Ovary (tissue), 9 donors: ENCODE data around the gene NPAS2. TPM values are rescaled to one million over a fixed set of nuclear protein-coding genes. Genes with fewer than 3 reads are reported as not detected.

Experiments used
- DNase-seq, 5 donors: peaks; one replicate each; pipeline ENCODE4 v3.0.0-alpha.2; 2019 to 2020
- H3K27ac ChIP-seq, 2 donors: fragments of 200-600 bp; one replicate each; pipeline versions ENCODE4 v1.5.1 to v1.8.0; 2019 to 2022
- H3K27me3 ChIP-seq: fragments of 200-600 bp; one replicate; pipeline ENCODE4 v1.8.0; 2022
- H3K36me3 ChIP-seq: fragments of 200-600 bp; sonication (generic); one replicate; pipeline ENCODE4 v1.5.1; 2019
- H3K4me1 ChIP-seq: one replicate; pipeline ENCODE4 v1.8.1; 2013; ENCODE audit warnings: mild to moderate bottlenecking, moderate library complexity; ENCODE audit not compliant: insufficient read depth
- H3K4me3 ChIP-seq: fragments of 200-600 bp; sonication (generic); one replicate; pipeline ENCODE4 v1.5.1; 2017
- H3K9me3 ChIP-seq, 2 donors: fragments of 200-600 bp in 1 of 2; sonication (generic) in 1 of 2; one replicate each; pipeline versions ENCODE4 v1.5.1 to v1.8.1; 2013 to 2019; ENCODE audit warnings: mild to moderate bottlenecking in 1 of 2, moderate library complexity in 1 of 2
- CTCF ChIP-seq, 3 donors: fragments of 450-650 bp in 2 of 3; fragments of 200-600 bp in 1 of 3; IDR thresholded peaks; one replicate each; pipeline versions ENCODE4 v1.5.1 to v1.8.0; 2016 to 2022; ENCODE audit warnings: antibody characterized with exemption in 3 of 3, mild to moderate bottlenecking in 1 of 3
- EP300 ChIP-seq: sonication (generic); formaldehyde crosslinking; IDR thresholded peaks from one replicate; pipeline ENCODE4 v1.6.1; 2017; ENCODE audit warnings: antibody characterized with exemption
- POLR2A ChIP-seq: fragments of 450-650 bp; IDR thresholded peaks from one replicate; pipeline ENCODE4 v1.6.1; 2017; ENCODE audit warnings: antibody characterized with exemption, mild to moderate bottlenecking, moderate library complexity
- whole genome bisulfite sequencing, 3 donors: extraction: QIAGEN DNeasy Blood & Tissue Kit in 1 of 3; methylation state at CpG; one replicate each; pipeline versions ENCODE4 v1.1.5 to v1.1.7; 2013 to 2017; 5-methylcytosine and 5-hydroxymethylcytosine counted together
- intact Hi-C, 4 donors: fragments of 100-400 bp; cut with DNase I; formaldehyde crosslinking; loops; one replicate each; pipeline versions ENCODE4 v1.11.0 to v1.15.1; 2022 to 2023
- polyA plus RNA-seq, 2 donors: library from polyadenylated mRNA; stranded (reverse); fragments of 200-250 nt in 1 of 2; fragments of 350-450 nt in 1 of 2; fragmentation: Illumina TruSeq in 1 of 2; extraction: RNeasy Lipid Tissue Mini Kit (QIAGEN cat#74804) in 1 of 2; gene quantifications; one replicate each; pipeline ENCODE4 v1.2.3, GENCODE V29; 2013 to 2014
- total RNA-seq, 7 donors: library from RNA; depleted of rRNA in 2 of 7; stranded (reverse); fragments of >200 nt in 2 of 7; fragmentation: NEBNext Ultra II Directional in 3 of 7; extraction: Animal tissue kit (Norgen Biotek cat#: 25700) in 3 of 7; gene quantifications; one replicate each; pipeline versions ENCODE4 v1.1.0 to v1.2.4, GENCODE V29; 2016 to 2023
- donor health status: DM: no; HTN: no; CAD: no; lungs with moderate emphysema.
- donor health status: DM: no; HTN: no; CAD: no.
- donor health status: Bipolar disorder and iron deficiency.
- donor health status: DM: yes; HTN: yes; CAD: no.
- donor health status: DM: no; HTN: no; CAD: no.
- donor health status: DM: yes; HTN: yes; CAD: no.

Gene NPAS2
- total and polyA plus RNA-seq, 9 donors, result 1.6 to 20.6 (median 7.3) TPM

GRCh38 chr2:100808582-100808981 is 11.4 kb upstream of the NPAS2 start:
- Histone ChIP-seq H3K4me1 (no peaks in the 10 kb centered on the region), H3K27ac (no peak overlapping the region), H3K36me3 (no peaks in the 10 kb centered on the region), H3K4me3 (no peak overlapping the region), H3K9me3 (no peaks in the 10 kb centered on the region), H3K27me3 (no peaks in the 10 kb centered on the region)
- 84 to 97% (median 96%) methylated on average over 4 of the region's 4 CpGs for WGBS, 3 donors
- intact Hi-C loops, result no loop called here
- DNase-seq, result no peak
- TF ChIP-seq CTCF (IDR thresholded peaks at IDR 0.05), result no peak
- no peak for TF ChIP-seq POLR2A
- no peak for TF ChIP-seq EP300

DNA sequence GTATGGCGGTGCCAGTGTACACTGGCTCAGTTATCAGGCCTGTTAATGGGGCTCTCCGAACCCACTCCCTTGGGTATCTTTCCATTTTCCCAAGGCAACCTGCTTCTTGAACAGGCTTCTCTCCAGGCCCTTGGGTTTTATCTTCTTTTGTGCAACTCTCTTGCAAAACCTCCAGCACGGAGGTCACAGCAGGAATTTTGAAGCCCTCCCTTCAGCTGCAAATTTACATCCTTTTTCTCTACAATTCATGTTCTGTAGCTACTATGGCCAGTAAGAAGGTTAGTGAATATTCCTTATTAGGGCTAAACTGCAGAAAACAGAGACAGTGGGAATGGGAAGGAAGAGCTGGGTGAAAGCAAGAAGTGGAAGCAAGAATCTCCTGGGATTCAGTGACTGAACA is 10.4 kb upstream of the NPAS2 start:
- DNase-seq, result no peak
- Histone ChIP-seq H3K4me3 (no peak overlapping the region), H3K36me3 (no peaks in the 10 kb centered on the region), H3K27me3 (no peaks in the 10 kb centered on the region), H3K4me1 (no peaks in the 10 kb centered on the region), H3K27ac (no peak overlapping the region), H3K9me3 (no peaks in the 10 kb centered on the region)
- TF ChIP-seq EP300 (no peak), CTCF (IDR thresholded peaks at IDR 0.05) (no peak), POLR2A (no peak)
- intact Hi-C loops, result no loop called here
- 58 to 74% (median 72%) methylated on average over 3 of the region's 3 CpGs for WGBS, 3 donors

DNA sequence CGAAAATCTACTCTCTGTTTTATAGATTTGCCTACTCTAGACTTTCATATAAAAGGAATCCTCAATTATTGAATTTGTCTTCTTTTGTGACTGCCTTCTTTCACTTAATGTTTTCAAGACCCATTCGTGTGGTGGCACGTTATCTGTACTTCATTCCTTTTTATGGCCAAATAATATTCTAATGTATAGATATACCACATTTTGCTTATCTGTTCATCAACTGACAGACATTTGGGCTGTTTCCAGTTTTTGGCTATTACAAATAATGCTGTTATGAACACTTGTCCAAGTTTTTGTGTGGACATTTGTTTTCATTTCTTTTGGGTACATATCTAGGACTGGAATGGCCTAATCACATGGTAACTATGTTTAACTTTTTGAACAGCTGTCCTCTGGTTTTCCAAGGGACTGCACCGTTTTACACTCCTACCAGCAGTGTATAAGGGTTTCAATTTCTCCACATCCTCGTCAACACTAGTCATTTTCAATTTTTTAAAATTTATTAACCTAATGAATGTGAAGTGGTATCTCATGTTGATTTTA is 9.3 kb upstream of the NPAS2 start:
- Histone ChIP-seq H3K9me3 (no peaks in the 10 kb centered on the region), H3K27me3 (no peaks in the 10 kb centered on the region), H3K4me1 (no peaks in the 10 kb centered on the region), H3K36me3 (no peaks in the 10 kb centered on the region), H3K27ac (no peak overlapping the region), H3K4me3 (no peak overlapping the region)
- no peak for DNase-seq
- TF ChIP-seq EP300 (no peak), CTCF (IDR thresholded peaks at IDR 0.05) (no peak), POLR2A (no peak)
- 68 to 76% (median 72%) methylated on average over 5 of the region's 5 CpGs for WGBS, 3 donors
- intact Hi-C loops, result no loop called here

DNA sequence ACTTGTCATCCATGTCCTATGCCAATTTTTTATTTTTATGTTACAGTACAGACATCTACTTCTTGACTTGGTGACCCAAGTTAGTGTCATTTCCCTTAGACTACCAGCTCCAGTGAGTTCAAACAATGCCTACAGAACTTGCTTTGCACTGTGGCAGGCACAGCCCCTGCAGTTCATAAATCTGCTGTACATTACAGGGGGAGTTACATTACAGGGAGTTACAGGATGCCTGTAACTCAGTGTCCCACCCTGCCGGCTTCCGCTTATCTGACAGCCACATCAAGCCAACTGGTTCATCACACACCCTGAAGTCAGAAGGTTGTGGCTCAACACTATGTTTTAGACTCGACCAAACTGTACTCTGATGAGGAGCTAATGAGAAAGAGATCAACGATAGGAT is 7.8 kb upstream of the NPAS2 start:
- Histone ChIP-seq H3K27me3 (no peaks in the 10 kb centered on the region), H3K4me3 (no peak overlapping the region), H3K36me3 (no peaks in the 10 kb centered on the region), H3K4me1 (no peaks in the 10 kb centered on the region), H3K27ac (no peak overlapping the region), H3K9me3 (no peaks in the 10 kb centered on the region)
- intact Hi-C loops, result no loop called here
- TF ChIP-seq CTCF (IDR thresholded peaks at IDR 0.05) (no peak), EP300 (no peak), POLR2A (no peak)
- 75 to 88% (median 87%) methylated on average over 4 of the region's 4 CpGs for WGBS, 3 donors
- DNase-seq, result no peak

DNA sequence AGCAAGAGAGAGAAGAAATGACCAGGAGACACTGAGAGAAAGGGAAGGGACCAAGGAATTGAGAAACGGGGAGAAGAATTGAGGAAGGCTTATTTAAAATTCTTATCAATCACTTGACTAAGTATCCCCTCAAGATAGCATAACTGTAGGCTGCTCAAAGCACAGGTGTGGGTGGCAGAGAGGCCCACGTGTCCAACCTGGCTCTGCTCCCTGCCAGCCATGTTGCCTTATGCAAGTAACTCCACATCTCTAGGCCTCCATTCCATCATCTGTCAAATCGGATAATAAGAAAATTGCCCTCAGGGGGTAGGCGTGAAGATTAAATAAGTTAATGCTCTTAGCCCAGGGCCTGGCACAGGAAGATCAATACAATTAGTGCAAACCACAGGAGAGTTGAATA is 7.4 kb upstream of the NPAS2 start:
- Histone ChIP-seq H3K36me3 (no peaks in the 10 kb centered on the region), H3K9me3 (no peaks in the 10 kb centered on the region), H3K27ac (no peak overlapping the region), H3K4me3 (no peak overlapping the region), H3K27me3 (no peaks in the 10 kb centered on the region), H3K4me1 (no peaks in the 10 kb centered on the region)
- WGBS, 3 donors, result 88 to 95% (median 88%) methylated on average over 4 of the region's 4 CpGs
- DNase-seq, result no peak
- TF ChIP-seq CTCF (IDR thresholded peaks at IDR 0.05) (no peak), POLR2A (no peak), EP300 (no peak)
- intact Hi-C loops, result no loop called here
